ENCODE results near the gene ST6GAL1.
A peak's percentile ranks its signal among the peaks of the same experiment; 100 is the strongest.
"Not testable (repeated sequence)": the region's sequence is repeated elsewhere in the genome, so short reads cannot be mapped to it uniquely, and the experiment has no call there.

ST6GAL1 gene

DNA sequence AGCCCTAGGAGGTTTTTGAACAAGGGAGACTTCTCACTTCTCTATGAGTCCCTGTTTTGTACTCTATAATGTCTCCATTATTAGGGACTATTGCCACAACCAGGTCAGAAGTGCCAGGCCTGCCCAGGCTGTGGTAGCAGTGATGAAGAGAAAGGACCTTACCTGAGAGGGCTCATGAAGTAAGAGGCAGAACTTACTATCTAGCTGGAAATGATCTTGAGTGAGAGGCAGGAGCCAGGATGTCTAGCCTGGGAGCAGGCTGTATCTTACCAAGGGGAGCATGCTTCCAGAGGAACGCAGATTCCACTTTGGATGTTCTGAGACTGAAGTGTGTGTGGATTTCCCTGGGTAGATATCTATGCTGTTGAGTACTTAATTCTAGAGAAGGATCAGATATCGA lies 115.7 kb downstream of the ST6GAL1 start:
- DNase-seq (ENCODE audit: low spot score): no peak

GRCh38 chr3:187049462-187050101 lies 119.3 kb downstream of the ST6GAL1 start:
- no peak for DNase-seq (ENCODE audit: low spot score)

- no peak for DNase-seq (ENCODE audit: low spot score)
Measured at GRCh38 chr3:187051066-187051465, 120.7 kb downstream of the ST6GAL1 start.

DNA sequence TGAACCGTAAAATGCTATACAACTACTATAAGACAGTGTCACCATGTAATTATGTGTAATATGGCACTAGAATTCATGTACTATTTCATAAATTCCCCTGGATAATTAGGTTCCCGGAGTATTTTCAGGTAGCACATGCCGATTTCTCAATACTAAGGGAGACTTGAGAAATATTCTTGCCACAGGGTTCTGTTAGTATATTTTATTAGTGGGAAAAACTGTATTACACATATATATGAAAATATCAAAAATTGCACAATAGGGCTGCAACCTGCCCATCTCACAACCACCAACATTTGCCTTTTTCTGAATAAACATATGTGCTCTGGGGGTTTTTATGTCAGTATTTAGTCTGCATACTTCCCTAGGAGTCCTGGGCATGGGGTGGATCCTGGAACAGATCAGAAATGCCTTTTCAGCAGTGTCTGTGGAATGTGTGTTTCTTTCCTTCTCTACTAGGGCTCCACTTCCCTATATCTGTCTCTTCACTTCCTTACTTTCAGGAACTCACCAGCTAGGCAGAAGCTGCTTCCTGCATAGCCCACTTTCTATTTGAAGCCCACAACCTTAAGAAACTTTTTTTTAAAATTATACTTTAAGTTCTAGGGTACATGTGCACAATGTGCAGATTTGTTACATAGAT lies 121.5 kb downstream of the ST6GAL1 start:
- no peak for DNase-seq (ENCODE audit: low spot score)

- not testable (repeated sequence) for DNase-seq (ENCODE audit: low spot score)
Measured at GRCh38 chr3:187052427-187052826, 122.1 kb downstream of the ST6GAL1 start.

DNA sequence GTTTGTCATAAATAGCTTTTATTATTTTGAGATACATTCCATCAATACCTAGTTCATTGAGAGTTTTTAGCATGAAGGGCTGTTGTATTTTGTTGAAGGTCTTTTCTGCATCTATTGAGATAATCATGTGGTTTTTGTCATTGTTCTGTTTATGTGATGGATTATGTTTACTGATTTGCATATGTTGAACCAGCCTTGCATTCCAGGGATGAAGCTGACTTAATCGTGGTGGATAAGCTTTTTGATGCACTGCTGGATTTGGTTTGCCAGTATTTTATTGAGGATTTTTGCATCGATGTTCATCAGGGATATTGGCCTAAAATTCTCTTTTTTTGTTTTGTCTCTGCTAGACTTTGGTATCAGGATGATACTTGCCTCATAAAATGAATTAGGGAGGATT lies 124.1 kb downstream of the ST6GAL1 start:
- not testable (repeated sequence) for DNase-seq (ENCODE audit: low spot score)

- DNase-seq (ENCODE audit: low spot score): not testable (repeated sequence)
Measured at GRCh38 chr3:187057803-187058202, 127.5 kb downstream of the ST6GAL1 start.

- DNase-seq (ENCODE audit: low spot score): no peak
Measured at GRCh38 chr3:187061748-187062147, 131.4 kb downstream of the ST6GAL1 start.

DNA sequence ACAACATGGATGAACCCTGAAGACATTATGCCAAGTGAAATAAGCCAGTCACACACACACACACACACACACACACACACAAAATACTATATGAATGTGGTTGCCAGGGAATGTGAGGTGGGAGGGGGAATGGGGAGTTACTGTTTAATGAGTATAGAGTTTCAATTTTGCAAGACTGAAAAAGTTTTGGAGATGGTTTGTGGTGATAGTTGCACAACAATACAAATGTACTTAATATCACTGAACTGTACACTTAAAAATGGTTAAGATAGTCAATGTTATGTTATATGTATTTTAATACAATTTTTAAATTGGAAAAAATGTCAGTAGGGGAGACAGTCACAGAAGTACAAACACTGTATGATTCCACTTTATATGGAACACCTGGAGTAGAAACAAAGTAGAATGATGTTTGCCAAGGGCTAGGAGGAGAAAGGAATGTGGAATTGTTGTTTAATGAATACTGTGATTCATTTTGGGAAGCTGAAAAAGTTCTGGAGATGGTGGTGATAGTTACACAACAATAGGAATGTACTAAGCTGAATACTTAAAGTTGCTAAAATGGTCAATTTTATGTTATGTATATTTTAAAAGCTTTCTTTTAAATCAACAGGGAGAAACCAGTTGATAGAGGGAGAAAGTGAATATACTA lies 132.3 kb downstream of the ST6GAL1 start:
- DNase-seq (ENCODE audit: low spot score): no peak

- DNase-seq (ENCODE audit: low spot score): peak; percentile 39
Measured at GRCh38 chr3:187063286-187064121, 133.2 kb downstream of the ST6GAL1 start.

DNA sequence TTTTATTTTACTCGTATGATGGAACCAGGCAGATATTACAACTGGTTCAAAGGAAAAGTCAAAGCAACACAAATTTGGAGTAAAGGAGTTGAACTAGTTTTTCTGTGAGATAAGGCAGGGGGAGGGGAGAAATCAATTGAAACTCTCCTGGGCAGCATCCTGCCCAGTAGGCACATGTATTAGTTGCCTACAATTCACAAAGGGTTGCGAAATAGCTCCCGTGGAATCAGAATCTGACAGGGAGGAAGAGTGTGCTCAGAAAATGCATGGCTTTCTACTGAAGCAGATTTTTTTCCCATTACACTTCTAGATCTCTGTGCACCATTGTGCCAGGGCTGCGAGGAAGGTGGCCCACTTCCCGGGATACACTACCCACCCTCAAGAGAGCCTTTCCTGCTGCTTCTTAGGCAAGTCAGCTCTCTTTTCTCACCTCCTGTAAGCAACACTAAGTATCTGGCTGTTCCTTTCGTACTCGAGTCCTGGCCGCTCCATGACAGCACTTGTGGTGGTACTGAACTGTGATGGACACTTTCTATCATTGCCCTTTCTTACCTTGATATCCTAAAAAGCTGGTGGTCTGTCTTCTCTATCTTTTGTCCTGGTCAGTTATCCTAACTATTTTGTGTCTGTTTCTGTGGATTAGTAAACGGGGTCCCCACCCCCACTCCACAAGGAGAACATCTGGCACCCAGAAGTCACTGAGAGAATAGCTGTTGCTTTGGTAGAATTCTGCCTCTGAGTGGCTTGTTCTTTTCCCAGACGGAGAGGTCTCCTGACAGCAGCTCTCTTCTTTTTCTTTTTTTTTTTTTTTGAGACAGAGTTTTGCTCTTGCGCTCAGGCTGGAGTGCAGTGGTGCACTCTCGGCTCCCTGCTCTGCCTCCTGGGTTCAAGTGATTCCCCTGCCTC lies 134.1 kb downstream of the ST6GAL1 start:
- DNase-seq (ENCODE audit: low spot score): no peak

DNA sequence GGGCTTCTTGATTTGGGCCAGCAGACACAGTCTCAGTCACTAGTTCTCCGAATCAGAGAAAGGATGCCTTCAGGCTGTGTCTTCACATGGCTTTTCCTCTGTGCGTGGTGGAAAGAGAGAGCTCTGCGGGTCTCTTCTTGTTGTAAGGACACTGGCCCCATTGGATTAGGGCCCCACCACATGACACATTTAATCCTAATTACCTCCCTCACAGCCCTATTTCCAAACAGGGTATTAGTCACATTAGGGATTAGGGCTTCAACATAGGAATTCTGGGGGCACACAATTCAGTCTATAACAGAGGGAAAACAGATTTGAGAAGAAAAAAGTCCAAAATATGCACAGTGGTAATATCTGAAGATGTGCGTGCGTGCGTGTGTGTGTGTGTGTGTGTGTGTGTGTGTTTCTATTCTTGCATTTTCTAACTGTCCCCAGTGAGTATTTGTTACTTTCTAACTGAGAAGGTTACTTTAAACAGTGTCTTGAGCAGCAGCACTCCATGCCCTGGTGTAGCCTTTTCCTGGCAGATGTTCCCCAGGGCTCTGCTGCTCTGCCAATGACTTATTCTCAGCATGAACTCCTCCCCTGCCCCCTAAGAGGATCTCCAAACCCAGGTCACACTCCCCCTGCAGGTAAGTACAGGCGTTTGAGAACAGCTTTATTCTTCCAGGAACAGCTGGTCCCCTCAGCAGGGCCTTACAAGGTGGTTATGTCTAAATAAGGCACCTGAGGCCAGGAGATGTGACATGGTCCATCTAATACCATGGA lies 136.1 kb downstream of the ST6GAL1 start:
- peak; percentile 69 for DNase-seq (ENCODE audit: low spot score)

- no peak for DNase-seq (ENCODE audit: low spot score)
Measured at GRCh38 chr3:187068787-187069186, 138.5 kb downstream of the ST6GAL1 start.

GRCh38 chr3:187069857-187070516 lies 139.7 kb downstream of the ST6GAL1 start:
- no peak for DNase-seq (ENCODE audit: low spot score)

DNA sequence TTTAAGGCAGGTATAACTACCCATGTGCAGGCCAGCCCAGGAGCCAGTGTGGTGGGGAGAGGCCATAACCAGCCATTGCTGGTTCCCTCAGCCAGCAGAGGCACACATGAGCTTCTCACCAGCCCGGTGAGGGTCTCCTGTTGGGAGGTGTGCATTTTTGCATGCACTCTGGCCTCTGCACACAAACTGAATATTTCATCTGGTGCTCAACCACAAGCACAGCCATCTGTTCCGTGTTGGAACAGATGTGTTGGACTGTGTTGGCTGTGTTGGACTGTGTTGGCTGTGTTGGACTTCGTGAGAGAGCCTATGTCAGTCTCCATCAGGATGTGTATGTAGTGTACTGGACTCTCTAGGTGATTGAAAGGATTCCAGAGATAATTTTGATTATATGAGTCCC lies 141.8 kb downstream of the ST6GAL1 start:
- DNase-seq (ENCODE audit: low spot score): no peak

DNA sequence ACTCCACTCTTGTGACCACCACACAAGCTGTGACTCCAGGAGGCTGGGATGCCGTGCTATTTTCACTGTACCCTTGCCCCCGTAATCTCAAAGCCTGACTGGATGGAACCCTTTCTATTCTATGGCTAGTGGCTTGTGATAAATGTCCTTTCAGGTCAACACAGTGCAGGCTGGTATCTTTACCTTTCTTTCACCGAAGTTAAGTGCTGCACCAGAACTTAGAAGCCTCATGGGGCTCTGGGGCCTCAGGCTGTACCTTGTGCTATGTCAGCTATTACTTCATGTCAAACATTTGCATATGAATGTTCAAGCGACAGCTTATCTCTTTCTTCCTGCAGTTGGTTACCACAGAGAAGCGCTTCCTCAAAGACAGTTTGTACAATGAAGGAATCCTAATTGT lies 142.2 kb downstream of the ST6GAL1 start:
- no peak for DNase-seq (ENCODE audit: low spot score)

GRCh38 chr3:187073581-187074098 lies 143.3 kb downstream of the ST6GAL1 start:
- no peak for DNase-seq (ENCODE audit: low spot score)

DNA sequence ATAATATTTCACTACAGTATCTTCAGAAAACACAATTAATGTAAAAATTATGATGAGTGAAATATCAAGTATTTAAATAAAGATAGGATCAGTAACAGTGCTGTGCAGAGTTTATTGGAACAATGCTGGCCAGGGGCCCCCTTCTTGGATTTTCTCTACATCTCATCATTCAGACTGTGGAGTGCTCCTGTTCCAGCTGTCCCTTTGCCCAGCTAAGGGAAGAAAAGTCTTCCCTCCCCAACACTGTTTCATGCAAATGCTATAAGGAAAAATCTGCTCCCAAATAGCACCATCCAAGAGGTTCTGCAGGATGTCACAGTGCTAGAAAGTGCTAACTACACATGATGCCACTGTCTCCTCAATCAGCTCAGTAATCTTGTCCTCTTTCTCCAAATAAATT lies 144.5 kb downstream of the ST6GAL1 start:
- DNase-seq (ENCODE audit: low spot score): no peak

DNA sequence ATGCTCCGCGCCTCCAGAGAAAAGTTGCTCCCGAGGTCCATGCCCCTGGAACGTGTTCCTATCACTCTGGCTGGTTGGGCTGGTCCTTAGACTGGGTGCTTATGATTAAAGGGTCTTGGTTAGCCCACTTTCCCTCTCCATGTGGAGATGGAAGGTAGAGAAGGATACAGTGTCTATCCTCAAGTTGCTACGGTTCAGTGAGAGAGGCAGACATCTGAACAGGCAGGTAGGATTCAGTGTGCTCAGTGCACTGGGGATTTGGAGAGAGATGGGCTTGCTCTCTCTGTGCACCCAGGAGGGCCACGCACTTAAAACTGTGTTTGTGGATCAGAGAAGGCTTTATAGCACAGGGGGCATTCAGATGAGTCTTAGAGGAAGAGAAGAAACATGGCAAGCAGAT lies 146.0 kb downstream of the ST6GAL1 start:
- DNase-seq (ENCODE audit: low spot score): no peak

DNA sequence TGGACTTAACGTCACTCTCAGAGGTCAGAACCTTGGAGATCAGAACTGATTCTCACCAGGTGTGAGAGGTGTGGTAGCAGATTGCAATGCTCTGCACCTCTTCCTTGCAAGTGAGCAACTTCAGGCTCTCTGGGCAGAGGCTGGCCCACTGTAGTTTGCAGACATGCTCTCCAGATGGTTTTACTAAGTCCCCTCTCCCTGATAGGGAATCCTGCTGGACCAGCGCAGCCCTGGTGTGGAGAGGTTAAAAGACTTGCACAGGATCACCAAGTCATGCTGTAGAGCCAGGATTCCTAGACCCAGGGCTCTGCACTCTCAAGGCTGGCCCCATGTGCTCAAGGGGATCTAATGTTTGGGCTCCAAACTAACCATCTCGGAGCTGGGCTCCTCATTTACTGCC lies 146.8 kb downstream of the ST6GAL1 start:
- DNase-seq (ENCODE audit: low spot score): no peak
